Measurements from ENCODE around the gene CBLC. TPM values are rescaled to one million over a fixed set of nuclear protein-coding genes. Genes with fewer than 3 reads are reported as not detected.

CBLC gene
- total RNA-seq, 1 experiment from 2014 or later: 15.9 TPM

DNA sequence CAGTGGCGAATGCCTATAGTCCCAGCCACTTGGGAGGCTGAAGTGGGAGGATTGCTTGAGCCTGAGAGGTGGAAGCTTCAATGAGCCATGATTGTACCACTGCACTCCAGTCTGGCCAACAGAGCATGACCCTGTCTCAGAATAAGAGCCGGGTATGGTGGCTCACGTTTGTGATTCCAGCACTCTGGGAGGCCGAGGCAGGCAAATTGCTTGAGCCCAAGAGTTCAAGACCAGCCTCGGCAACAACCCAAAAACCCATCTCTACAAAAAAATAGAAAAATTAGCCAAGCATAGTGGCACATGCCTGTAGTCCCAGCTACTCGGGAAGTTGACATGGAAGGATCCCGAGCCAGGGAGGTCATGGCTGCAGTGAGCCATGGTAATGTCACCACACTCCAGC is 63.1 kb downstream of the CBLC start:
- Histone ChIP-seq H3K18ac (ENCODE audit: insufficient read length, low read depth, low read length) (no peak overlapping the region), H3K56ac (ENCODE audit: insufficient read length, low read depth, low read length) (no peak overlapping the region), H3K4me1 (ENCODE audit: insufficient read depth, low read length) (no peaks in the 10 kb centered on the region; the same call in 1 of the 2 replicates), H2BK120ac (ENCODE audit: low read depth, low read length, poor library complexity, severe bottlenecking) (no peak overlapping the region), H4K5ac (ENCODE audit: insufficient read length, low read depth, low read length) (no peak overlapping the region), H2AFZ (ENCODE audit: low read length) (no peak overlapping the region), H2BK5ac (ENCODE audit: insufficient read length, low read length) (no peak overlapping the region), H3K27me3 (ENCODE audit: insufficient read depth, low read length) (peaks cover 2% of the 10 kb centered on the region; the same call in 1 of the 2 replicates), H3K23ac (ENCODE audit: insufficient read length, low read depth, low read length) (no peak overlapping the region), H3K4ac (ENCODE audit: low read depth, low read length) (no peak overlapping the region), H3K4me2 (ENCODE audit: insufficient read depth, insufficient read length, low read length) (no peak overlapping the region), H3K14ac (ENCODE audit: insufficient read depth, low read length) (no peak overlapping the region), H2BK12ac (ENCODE audit: insufficient read length, low read depth, low read length) (no peak overlapping the region), H3K9me3 (ENCODE audit: control insufficient read depth, low read depth, low read length) (no peaks in the 10 kb centered on the region), H2BK15ac (ENCODE audit: low read depth, low read length) (no peak overlapping the region), H4K91ac (ENCODE audit: insufficient read length, low read depth, low read length) (no peak overlapping the region), H2BK20ac (ENCODE audit: low read depth, low read length, poor library complexity, severe bottlenecking) (no peak overlapping the region), H2AK5ac (ENCODE audit: insufficient read length, low read length) (no peak overlapping the region), H3K79me1 (ENCODE audit: insufficient read depth, low read depth, low read length, poor library complexity, severe bottlenecking) (no peaks in the 10 kb centered on the region), H4K8ac (replicated peaks; ENCODE audit: insufficient read length, low read depth, low read length) (no peak overlapping the region), H3K79me2 (ENCODE audit: insufficient read depth, low read length) (no peaks in the 10 kb centered on the region), H3K9ac (ENCODE audit: extremely low read depth, insufficient read length, low read length) (no peak overlapping the region), H4K20me1 (ENCODE audit: control insufficient read depth, insufficient read depth, insufficient read length) (no peaks in the 10 kb centered on the region), H3K27ac (ENCODE audit: insufficient read length, low read depth, low read length) (no peak overlapping the region), H3K23me2 (ENCODE audit: insufficient read length, low read depth, low read length, poor library complexity, severe bottlenecking) (peaks cover 4% of the 10 kb centered on the region), H3T11ph (ENCODE audit: low read length) (no peak overlapping the region)
- no peak overlapping the region for H3K27ac Mint-ChIP-seq
- no CpG with 5 or more reads among the region's 7 CpGs for WGBS (ENCODE audit: extremely low coverage, insufficient read length, low lambda C conversion rate)
- H3K4me1 Mint-ChIP-seq: peaks cover 9 to 12% of the 10 kb centered on the region in 2 experiments
- DNase-seq: no peak
- no peaks in the 10 kb centered on the region for H3K36me3 Mint-ChIP-seq (ENCODE audit: insufficient read depth in 1 of 3, low read depth in 3 of 3)
- no peaks in the 10 kb centered on the region; a peak in 1 of 5 replicates for H3K9me3 Mint-ChIP-seq
- TF ChIP-seq, protein P1, sequence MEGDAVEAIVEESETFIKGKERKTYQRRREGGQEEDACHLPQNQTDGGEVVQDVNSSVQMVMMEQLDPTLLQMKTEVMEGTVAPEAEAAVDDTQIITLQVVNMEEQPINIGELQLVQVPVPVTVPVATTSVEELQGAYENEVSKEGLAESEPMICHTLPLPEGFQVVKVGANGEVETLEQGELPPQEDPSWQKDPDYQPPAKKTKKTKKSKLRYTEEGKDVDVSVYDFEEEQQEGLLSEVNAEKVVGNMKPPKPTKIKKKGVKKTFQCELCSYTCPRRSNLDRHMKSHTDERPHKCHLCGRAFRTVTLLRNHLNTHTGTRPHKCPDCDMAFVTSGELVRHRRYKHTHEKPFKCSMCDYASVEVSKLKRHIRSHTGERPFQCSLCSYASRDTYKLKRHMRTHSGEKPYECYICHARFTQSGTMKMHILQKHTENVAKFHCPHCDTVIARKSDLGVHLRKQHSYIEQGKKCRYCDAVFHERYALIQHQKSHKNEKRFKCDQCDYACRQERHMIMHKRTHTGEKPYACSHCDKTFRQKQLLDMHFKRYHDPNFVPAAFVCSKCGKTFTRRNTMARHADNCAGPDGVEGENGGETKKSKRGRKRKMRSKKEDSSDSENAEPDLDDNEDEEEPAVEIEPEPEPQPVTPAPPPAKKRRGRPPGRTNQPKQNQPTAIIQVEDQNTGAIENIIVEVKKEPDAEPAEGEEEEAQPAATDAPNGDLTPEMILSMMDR (conservative IDR thresholded peaks at IDR 0.05): no peak
- H3K4me3 Mint-ChIP-seq: no peak overlapping the region
- H3K27me3 Mint-ChIP-seq (ENCODE audit: low read depth): peaks cover 34% of the 10 kb centered on the region
